Measurements from ENCODE around the gene CFAP92.

- TF ChIP-seq POLR2A (IDR thresholded peaks at IDR 0.05) (no peak), CTCF (IDR thresholded peaks at IDR 0.05 in 8 of 11, conservative IDR thresholded peaks at IDR 0.05 in 3 of 11) (no peak)
Observed at GRCh38 chr3:129014793-129015345, 21.0 kb upstream of the CFAP92 start.

Data from spleen (tissue), 7 donors.